SKM-1 (cell line): Measurements from ENCODE around the gene EMP2.

ENCODE experiments used
- DNase-seq: peaks from one replicate; lab custom pipeline; 2025; ENCODE audit not compliant: unreplicated experiment; lab: John Stamatoyannopoulos, UW

Gene EMP2

DNA sequence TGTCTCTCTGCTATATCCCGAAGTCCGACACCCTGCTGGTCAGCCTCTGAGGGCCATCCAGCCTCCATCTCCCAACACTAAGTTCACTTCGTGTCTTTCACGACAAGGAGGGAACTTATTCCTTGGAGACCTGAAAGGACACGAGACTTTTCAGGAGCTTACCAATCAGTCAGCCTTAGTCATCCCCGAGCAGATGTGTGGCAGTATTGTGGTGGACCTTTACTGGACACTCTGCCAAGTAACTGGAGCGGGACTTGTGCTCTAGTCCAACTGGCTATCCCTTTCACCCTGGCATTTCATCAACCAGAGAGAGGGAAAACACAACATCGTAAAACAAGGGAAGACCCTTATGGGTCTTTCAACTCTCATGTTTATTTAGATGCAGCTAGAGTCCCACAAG is 87.1 kb downstream of the EMP2 start:
- DNase-seq: no peak

DNA sequence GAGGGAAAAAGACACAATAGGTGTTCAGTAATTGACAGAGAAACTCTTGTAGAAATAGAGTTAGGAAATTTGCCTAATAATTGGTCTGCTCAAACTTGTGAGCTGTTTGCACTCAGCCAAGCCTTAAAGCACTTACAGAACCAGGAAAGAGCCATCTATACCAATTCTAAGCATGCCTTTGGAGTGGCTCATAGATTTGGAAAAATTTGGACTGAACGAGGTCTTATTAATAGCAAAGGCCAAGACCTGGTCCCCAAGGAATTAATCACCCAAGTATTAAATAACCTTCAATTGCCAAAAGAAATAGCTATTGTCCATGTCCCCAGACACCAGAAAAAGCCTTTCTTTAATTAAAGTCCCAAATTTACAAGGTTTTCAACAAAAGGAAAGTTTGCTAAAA is 90.3 kb downstream of the EMP2 start:
- no peak for DNase-seq

DNA sequence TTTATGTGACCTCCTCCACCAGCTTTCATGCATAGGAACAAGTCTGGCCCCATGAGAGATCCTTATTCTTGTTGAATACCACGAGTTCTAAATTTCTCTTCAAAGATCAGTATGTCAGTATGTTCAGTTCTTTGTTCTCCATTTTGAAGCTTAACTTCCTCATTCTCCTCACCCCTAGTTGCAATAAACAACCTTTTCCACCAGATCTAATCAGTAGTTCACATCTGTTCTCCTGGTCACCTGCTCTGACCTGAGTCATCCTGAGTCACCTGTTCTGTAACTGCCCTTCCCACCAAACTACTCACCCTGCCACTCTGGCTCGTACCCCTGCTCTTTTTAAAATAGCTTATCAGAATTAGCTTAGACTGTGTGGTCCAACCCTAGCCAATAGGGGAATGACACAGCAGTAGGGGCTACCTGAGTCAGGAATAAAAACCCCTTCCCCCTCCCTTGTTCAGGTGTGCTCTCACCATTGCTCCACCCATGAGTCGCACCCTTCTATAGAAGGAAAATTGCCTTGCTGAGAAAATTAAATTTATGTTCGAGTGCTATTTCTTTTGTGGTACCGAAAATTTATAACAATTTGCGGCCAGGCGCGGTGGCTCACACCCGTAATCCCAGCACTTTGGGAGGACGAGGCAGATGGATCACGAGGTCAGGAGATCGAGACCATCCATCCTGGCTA is 94.6 kb downstream of the EMP2 start:
- DNase-seq: peak; percentile 65

DNA sequence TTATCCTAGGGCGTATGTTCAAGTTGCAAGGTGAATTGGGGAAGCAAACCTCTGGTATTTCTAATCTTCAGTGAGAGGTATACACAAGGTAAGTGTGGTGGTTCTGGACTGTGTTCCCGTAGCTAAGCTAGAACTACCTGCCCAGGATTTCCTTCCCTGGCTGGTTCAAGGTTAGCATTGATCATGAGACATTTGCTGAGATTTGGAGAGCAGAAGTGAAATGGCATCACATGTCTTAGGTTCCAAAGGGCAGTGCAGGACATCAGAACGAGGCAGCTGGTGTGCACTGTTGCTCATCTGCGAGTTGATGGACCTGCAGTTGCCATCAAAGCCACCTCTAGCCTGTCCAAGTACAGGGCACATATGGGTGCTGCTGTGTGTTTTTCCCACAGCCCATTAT is 95.2 kb downstream of the EMP2 start:
- DNase-seq: no peak

DNA sequence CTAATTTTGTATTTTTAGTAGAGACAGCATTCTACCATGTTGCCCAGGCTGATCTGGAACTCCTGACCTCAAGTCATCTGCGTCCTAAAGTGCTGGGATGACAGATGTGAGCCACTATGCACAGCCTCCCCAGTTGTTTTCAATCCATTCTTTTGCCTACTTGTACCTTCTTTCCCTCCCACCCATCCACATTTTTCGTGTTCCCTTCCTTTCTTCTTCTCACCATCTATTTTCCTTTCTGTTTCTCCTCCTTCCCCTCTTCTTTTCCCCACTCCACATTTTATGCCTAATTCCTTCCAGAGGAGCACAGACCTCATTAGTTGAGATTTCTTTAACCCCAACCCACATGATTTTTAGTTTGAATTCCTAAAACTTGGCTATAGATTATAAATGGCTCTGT is 100.2 kb downstream of the EMP2 start:
- no peak for DNase-seq
